ENCODE measurements around the gene PEX11B. TPM values are rescaled to one million over a fixed set of nuclear protein-coding genes. Genes with fewer than 3 reads are reported as not detected.

PEX11B gene
- total and polyA plus RNA-seq, 7 donors = 19.3 to 36.3 (median 25.8) TPM

GRCh38 chr1:145964328-145965118 lies 46.0 kb upstream of the PEX11B start, which contains the start of the genes ANKRD34A and POLR3GL:
Gene ANKRD34A (minus strand): TSS chr1:145964575. CDS start chr1:145961759, 2,816 bp downstream.
Gene POLR3GL (plus strand): TSS chr1:145964690. CDS start chr1:145974866, 10,176 bp downstream.
- intact Hi-C loops (cut with DNase I) = loop anchor here (5.0 kb wide), 2 partner anchors 77 to 107 kb away; partner anchors contain the start of genes ANKRD35 (in 1 of the 2) and PIAS3 (in 1 of the 2)
- no peak for TF ChIP-seq CTCF (IDR thresholded peaks at IDR 0.05)
- DNase-seq = peak; percentile 95 to 97
- ATAC-seq = peak; percentile 77 to 82 (median 78)
- Histone ChIP-seq H3K27ac (peak within 1 kb of the TSS; percentile 86), H3K4me3 (peak within 1 kb of the TSS; percentile 85), H3K4me1 (peaks cover 40% of the 10 kb centered on the region), H3K9me3 (peaks cover 6% of the 10 kb centered on the region), H3K36me3 (ENCODE audit: insufficient read depth in 1 of 2, low read depth in 1 of 2) (peaks cover 0 to 6% of the 10 kb centered on the region in 2 donors), H3K27me3 (ENCODE audit: insufficient read depth in 3 of 3, low read length in 2 of 3) (no peaks in the 10 kb centered on the region)
- WGBS, 3 donors = 1% methylated on average over 37 of the region's 37 CpGs

- Histone ChIP-seq H3K27ac (peak overlapping the region; percentile 86), H3K27me3 (ENCODE audit: insufficient read depth in 3 of 3, low read length in 2 of 3) (no peaks in the 10 kb centered on the region), H3K4me1 (peaks cover 49% of the 10 kb centered on the region), H3K4me3 (peak overlapping the region; percentile 85), H3K36me3 (ENCODE audit: insufficient read depth in 1 of 2, low read depth in 1 of 2) (peaks cover 0 to 5% of the 10 kb centered on the region in 2 donors), H3K9me3 (peaks cover 6% of the 10 kb centered on the region)
- no peak for DNase-seq
- TF ChIP-seq CTCF (IDR thresholded peaks at IDR 0.05) = no peak
- 29 to 37% (median 29%) methylated on average over 5 of the region's 5 CpGs for WGBS, 3 donors
- no peak for ATAC-seq
- intact Hi-C loops (cut with DNase I) = loop anchor here in 1 of 2 donors (5.0 kb wide), 1 partner anchor 106 kb away; the partner anchor contains the start of gene PIAS3
These were observed 44.9 kb upstream of the PEX11B start for GRCh38 chr1:145963265-145964019.

- Histone ChIP-seq H3K4me3 (peak overlapping the region; percentile 85), H3K27me3 (ENCODE audit: insufficient read depth in 3 of 3, low read length in 2 of 3) (no peaks in the 10 kb centered on the region), H3K36me3 (ENCODE audit: insufficient read depth in 1 of 2, low read depth in 1 of 2) (no peaks in the 10 kb centered on the region), H3K9me3 (peaks cover 3% of the 10 kb centered on the region), H3K4me1 (peaks cover 53% of the 10 kb centered on the region), H3K27ac (peak overlapping the region; percentile 86)
- DNase-seq = peak; percentile 69 to 80
- intact Hi-C loops (cut with DNase I) = loop anchor here in 1 of 2 donors (5.0 kb wide), 1 partner anchor 105 kb away; the partner anchor contains the start of gene PIAS3
- TF ChIP-seq CTCF (IDR thresholded peaks at IDR 0.05) = no peak
- 2 to 11% (median 7%) methylated on average over 19 to 29 of the region's 36 CpGs for WGBS, 3 donors
- peak in 3 of 4 donors; percentile 3 to 35 (median 9) for ATAC-seq
These were observed 43.9 kb upstream of the PEX11B start for GRCh38 chr1:145962157-145963102.

All from psoas muscle (tissue), 8 donors.